ENCODE data around the gene PPP4C. TPM values are rescaled to one million over a fixed set of nuclear protein-coding genes. Genes with fewer than 3 reads are reported as not detected.

PPP4C gene
- total RNA-seq, 3 donors from 2014 or later = 71.7 to 109 (median 102) TPM

GRCh38 chr16:30060346-30060745 is 15.4 kb upstream of the PPP4C start:
- TF ChIP-seq, protein P1, sequence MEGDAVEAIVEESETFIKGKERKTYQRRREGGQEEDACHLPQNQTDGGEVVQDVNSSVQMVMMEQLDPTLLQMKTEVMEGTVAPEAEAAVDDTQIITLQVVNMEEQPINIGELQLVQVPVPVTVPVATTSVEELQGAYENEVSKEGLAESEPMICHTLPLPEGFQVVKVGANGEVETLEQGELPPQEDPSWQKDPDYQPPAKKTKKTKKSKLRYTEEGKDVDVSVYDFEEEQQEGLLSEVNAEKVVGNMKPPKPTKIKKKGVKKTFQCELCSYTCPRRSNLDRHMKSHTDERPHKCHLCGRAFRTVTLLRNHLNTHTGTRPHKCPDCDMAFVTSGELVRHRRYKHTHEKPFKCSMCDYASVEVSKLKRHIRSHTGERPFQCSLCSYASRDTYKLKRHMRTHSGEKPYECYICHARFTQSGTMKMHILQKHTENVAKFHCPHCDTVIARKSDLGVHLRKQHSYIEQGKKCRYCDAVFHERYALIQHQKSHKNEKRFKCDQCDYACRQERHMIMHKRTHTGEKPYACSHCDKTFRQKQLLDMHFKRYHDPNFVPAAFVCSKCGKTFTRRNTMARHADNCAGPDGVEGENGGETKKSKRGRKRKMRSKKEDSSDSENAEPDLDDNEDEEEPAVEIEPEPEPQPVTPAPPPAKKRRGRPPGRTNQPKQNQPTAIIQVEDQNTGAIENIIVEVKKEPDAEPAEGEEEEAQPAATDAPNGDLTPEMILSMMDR (IDR thresholded peaks at IDR 0.05) = no peak
- DNase-seq (no peak), ATAC-seq (no peak)
- peaks cover 10% of the 10 kb centered on the region for H3K4me1 ChIP-seq (ENCODE audit: low read depth)
- no peaks in the 10 kb centered on the region for H3K36me3 ChIP-seq (ENCODE audit: low read depth)
- intact Hi-C loops (cut with DNase I, micrococcal nuclease) = no loop called here
- no peaks in the 10 kb centered on the region for H3K9me3 ChIP-seq
- H3K4me3 ChIP-seq = no peak overlapping the region

GRCh38 chr16:30060836-30061554 is 14.8 kb upstream of the PPP4C start:
- H3K9me3 ChIP-seq = no peaks in the 10 kb centered on the region
- peaks cover 10% of the 10 kb centered on the region for H3K4me1 ChIP-seq (ENCODE audit: low read depth)
- no peak for ATAC-seq
- TF ChIP-seq, protein P1 (IDR thresholded peaks at IDR 0.05) = no peak
- intact Hi-C loops (cut with DNase I, micrococcal nuclease) = no loop called here
- H3K36me3 ChIP-seq (ENCODE audit: low read depth) = no peaks in the 10 kb centered on the region
- DNase-seq = peak in 1 of 3 donors; percentile 31
- no peak overlapping the region for H3K4me3 ChIP-seq

DNA sequence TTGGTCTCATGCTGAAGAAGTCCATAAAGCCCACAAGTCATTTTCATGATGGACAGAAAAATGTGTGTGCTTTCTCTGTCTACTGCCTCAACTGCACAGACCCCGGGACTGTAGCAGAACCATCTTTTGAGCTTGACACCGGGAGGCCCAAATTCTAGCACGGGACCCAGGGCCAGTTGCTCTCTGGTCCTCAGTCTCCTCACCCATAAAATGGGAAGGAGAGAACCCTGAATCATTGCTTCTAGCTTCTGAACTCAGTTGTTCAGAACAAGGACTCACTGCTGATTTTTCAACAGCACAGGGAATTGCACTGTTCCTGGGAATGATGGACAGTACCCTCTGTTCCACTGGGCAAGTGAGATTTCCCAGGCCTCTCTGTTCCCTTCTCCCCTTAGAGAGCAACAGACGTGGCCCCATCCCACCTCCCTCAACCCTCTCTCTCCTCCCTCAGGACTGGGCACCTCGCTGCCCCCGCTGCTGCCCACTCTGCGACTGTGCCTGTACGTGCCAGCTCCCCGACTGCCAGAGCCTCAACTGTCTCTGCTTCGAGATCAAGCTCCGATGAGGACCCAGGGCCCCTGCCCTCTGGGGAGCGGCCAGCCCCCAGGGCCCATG is 12.4 kb upstream of the PPP4C start:
- Histone ChIP-seq H3K4me1 (ENCODE audit: low read depth) (peaks cover 27% of the 10 kb centered on the region), H3K36me3 (ENCODE audit: low read depth) (no peaks in the 10 kb centered on the region), H3K9me3 (no peaks in the 10 kb centered on the region), H3K4me3 (no peak overlapping the region)
- intact Hi-C loops (cut with DNase I, micrococcal nuclease) = no loop called here
- no peak for ATAC-seq
- TF ChIP-seq, protein P1 (IDR thresholded peaks at IDR 0.05) = no peak
- no peak for DNase-seq

- H3K36me3 ChIP-seq (ENCODE audit: low read depth) = peaks cover 5% of the 10 kb centered on the region
- peaks cover 32% of the 10 kb centered on the region for H3K4me1 ChIP-seq (ENCODE audit: low read depth)
- peak overlapping the region; percentile 96 for H3K4me3 ChIP-seq
- TF ChIP-seq, protein P1 (IDR thresholded peaks at IDR 0.05) = no peak
- H3K9me3 ChIP-seq = no peaks in the 10 kb centered on the region
- DNase-seq = peak; percentile 79 to 88 (median 80)
- intact Hi-C loops (cut with DNase I, micrococcal nuclease) = no loop called here
- ATAC-seq = peak; percentile 22
Measured at GRCh38 chr16:30063893-30064728, 11.7 kb upstream of the PPP4C start.

GRCh38 chr16:30064729-30065101 is 11.1 kb upstream of the PPP4C start:
- DNase-seq (no peak), ATAC-seq (peak; percentile 1)
- H3K36me3 ChIP-seq (ENCODE audit: low read depth) = peaks cover 11% of the 10 kb centered on the region
- no peaks in the 10 kb centered on the region for H3K9me3 ChIP-seq
- peak overlapping the region; percentile 96 for H3K4me3 ChIP-seq
- intact Hi-C loops (cut with DNase I, micrococcal nuclease) = no loop called here
- H3K4me1 ChIP-seq (ENCODE audit: low read depth) = peaks cover 38% of the 10 kb centered on the region
- TF ChIP-seq, protein P1 (IDR thresholded peaks at IDR 0.05) = no peak

Data from mucosa of descending colon (tissue), 3 donors.